ENCODE measurements around the gene PGP. TPM values are rescaled to one million over a fixed set of nuclear protein-coding genes. Genes with fewer than 3 reads are reported as not detected.
A peak's percentile ranks its signal among the peaks of the same experiment; 100 is the strongest.

PGP gene
- total and polyA plus RNA-seq, 2 of the 4 experiments (the other 2 are of a cell fraction): 4.1 to 9.4 TPM

DNA sequence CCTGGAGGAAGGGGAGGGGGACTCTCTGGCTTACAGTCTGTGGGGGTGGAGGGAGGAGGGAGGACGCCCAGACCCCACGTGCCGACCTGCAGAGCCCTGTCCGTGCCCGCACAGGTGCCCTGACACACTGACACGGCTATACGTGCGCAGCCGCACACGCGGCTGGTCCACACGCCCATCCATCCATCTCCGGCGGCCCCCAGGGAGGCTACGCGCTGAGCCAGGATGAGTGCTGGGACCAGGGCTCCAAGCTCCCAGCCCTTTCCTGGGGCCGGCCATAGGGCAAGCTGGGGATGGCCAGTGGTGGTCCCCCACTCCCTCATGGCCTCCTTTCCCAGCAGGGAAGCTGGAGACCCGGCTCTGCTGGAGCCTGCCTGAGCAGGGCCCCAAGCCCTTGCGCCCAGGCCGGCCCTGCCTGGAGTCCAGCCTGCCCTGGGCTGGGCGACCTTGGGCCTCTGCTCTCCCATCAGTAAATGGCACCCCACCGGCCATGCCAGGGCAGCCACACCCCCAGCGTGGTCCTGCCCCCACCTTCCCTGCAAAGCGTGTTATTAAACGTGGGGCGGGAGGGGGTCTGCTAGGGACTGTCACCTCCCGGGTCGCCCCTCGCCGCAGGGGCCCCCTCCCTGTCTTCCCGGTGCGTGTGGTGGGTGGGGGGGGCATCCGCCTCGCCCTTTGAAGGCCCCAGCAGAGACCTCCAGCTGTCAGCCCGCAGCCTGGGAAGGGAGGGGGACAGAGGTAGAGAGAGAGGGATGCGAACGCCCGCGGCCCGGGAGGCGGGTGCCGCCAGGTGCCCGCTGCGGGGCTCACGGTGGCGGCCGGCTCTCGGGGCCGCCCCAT, 19.1 kb downstream of the PGP start:
- H2AFZ ChIP-seq (replicated peaks; ENCODE audit: low read length, poor library complexity): peak overlapping the region; percentile 41
- no peak overlapping the region for H4K91ac ChIP-seq (ENCODE audit: insufficient read depth, low read depth, low read length)
- no TSS peak for BruUV-seq (replicated peaks)
- no peak for ATAC-seq (ENCODE audit: low read depth)
- no peaks in the 10 kb centered on the region for H3K9me3 ChIP-seq (ENCODE audit: control insufficient read depth, insufficient read depth, low read length)
- no peak overlapping the region for H2BK15ac ChIP-seq (ENCODE audit: low read depth, low read length)
- H3K4ac ChIP-seq (ENCODE audit: low read depth, low read length): no peak overlapping the region
- no peak overlapping the region for H4K5ac ChIP-seq (ENCODE audit: low read depth, low read length)
- H2AK9ac ChIP-seq (replicated peaks; ENCODE audit: low read depth, low read length, poor library complexity): no peak overlapping the region
- no peak overlapping the region for H2BK20ac ChIP-seq (ENCODE audit: low read depth, low read length)
- intact Hi-C loops (cut with micrococcal nuclease): no loop called here
- H3K4me2 ChIP-seq (ENCODE audit: low read depth, low read length): no peak overlapping the region
- POLR2A ChIA-PET (ENCODE audit: unreplicated experiment): no interaction called here
- H3K9ac ChIP-seq (ENCODE audit: low read depth, low read length): no peak overlapping the region
- WGBS, 2 experiments (ENCODE audit: extremely low coverage in 2 of 2, insufficient read length in 1 of 2): 2% methylated on average over 18 of the region's 49 CpGs; no CpG with 5 or more reads in 1 of the 2 experiments
- no peaks in the 10 kb centered on the region for H3K9me1 ChIP-seq (ENCODE audit: insufficient read depth, low read length)
- no peak overlapping the region for H3K14ac ChIP-seq (replicated peaks; ENCODE audit: low read depth, low read length)
- H3K56ac ChIP-seq (ENCODE audit: extremely low read depth, insufficient read depth, low read length): no peak overlapping the region
- no peak overlapping the region for H2AK5ac ChIP-seq (ENCODE audit: low read depth, low read length)
- CTCF ChIA-PET: no interaction called here
- H4K20me1 ChIP-seq (ENCODE audit: insufficient read depth, low read length): no peaks in the 10 kb centered on the region; the same call in 1 of the 2 replicates
- no peaks in the 10 kb centered on the region for H3K36me3 ChIP-seq (ENCODE audit: control insufficient read depth, insufficient read depth, low read length)
- H3K79me1 ChIP-seq (ENCODE audit: low read depth in 1 of 2, low read length in 2 of 2): no peaks in the 10 kb centered on the region
- no peak overlapping the region for H2BK5ac ChIP-seq (ENCODE audit: low read depth, low read length, poor library complexity, severe bottlenecking)
- TF ChIP-seq MAZ (IDR thresholded peaks at IDR 0.05; ENCODE audit: borderline replicate concordance, low read depth, low read length) (no peak), POLR2A (IDR thresholded peaks at IDR 0.05; ENCODE audit: low read depth, low read length) (no peak), BHLHE40 (IDR thresholded peaks at IDR 0.05; ENCODE audit: low read depth, low read length) (no peak), FOS (IDR thresholded peaks at IDR 0.05; ENCODE audit: low read depth, low read length) (no peak), RFX5 (IDR thresholded peaks at IDR 0.05; ENCODE audit: low read depth, low read length) (no peak), CHD1 (IDR thresholded peaks at IDR 0.05; ENCODE audit: low read depth, low read length) (no peak), MAFK (IDR thresholded peaks at IDR 0.05; ENCODE audit: low read depth, low read length) (no peak), NFE2L2 (IDR thresholded peaks at IDR 0.05; ENCODE audit: low read depth, low read length) (no peak), SMC3 (IDR thresholded peaks at IDR 0.05; ENCODE audit: low read depth, low read length) (no peak), MXI1 (IDR thresholded peaks at IDR 0.05; ENCODE audit: borderline replicate concordance, low read depth, low read length) (no peak)
- H3K27ac ChIP-seq (ENCODE audit: insufficient read depth, low read length): no peak overlapping the region
- dilution Hi-C loops (cut with HindIII; ENCODE audit: low sequenced_read_pairs, unreplicated experiment): no loop called here
- in situ Hi-C loops (cut with MboI; ENCODE audit: low sequenced_read_pairs): no loop called here
- peaks cover 64% of the 10 kb centered on the region for H3K27me3 ChIP-seq (ENCODE audit: control insufficient read depth, insufficient read depth, low read length)
- H2BK120ac ChIP-seq (ENCODE audit: low read depth, low read length): no peak overlapping the region
- no peak overlapping the region for H3K23ac ChIP-seq (ENCODE audit: low read depth, low read length)
- no peak overlapping the region for H3K18ac ChIP-seq (ENCODE audit: low read depth, low read length)
- H4K8ac ChIP-seq (ENCODE audit: low read depth in 2 of 2, low read length in 2 of 2): no peak overlapping the region
- DNase-seq: no peak
- no peak overlapping the region; the same call in 1 of the 2 replicates for H3K4me3 ChIP-seq (ENCODE audit: insufficient read depth, low read depth, low read length)
- no peaks in the 10 kb centered on the region for H3K4me1 ChIP-seq (ENCODE audit: control insufficient read depth, insufficient read depth, low read length)
